Measurements from ENCODE around the gene CADM3.

CADM3 gene

DNA sequence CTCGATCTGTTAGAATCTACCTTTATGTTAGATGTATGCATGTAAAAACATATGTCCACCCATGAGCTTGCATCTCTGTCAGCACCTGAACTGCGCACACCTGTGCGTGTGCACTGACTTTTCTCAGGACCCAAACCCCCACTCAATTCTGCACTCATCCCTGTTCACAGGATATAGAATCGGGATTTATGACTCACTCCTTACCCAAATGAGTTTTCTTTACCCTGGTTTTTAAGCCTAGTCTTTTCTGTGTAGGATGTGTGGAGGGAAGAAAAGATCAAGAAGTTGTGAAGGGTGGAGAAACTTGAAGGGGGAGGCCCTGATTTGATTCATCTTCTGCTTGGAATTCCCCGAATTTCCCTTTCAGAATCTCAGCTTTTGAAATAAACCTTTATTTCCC is 35.7 kb downstream of the CADM3 start:
- DNase-seq (ENCODE audit: low read depth): no peak

DNA sequence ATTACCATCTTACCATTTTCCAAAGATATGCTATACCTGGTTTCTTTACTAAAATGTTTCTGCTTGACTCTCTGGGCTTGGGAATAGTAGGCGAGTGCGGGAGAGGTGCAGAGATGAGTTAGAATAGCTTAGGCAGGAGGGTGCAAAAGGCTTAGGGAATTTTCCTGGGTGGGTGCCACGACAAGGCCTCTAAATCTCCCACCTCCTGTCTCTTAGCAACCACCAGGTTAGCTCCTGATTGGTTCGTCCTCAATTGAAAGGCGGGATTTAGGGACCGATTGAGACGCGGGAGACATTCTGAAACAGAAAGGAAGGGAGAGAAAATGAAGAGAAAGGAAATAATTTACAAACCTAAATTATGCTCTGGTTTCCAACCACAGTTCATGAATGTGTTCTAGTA is 36.4 kb downstream of the CADM3 start:
- DNase-seq (ENCODE audit: low read depth): no peak

DNA sequence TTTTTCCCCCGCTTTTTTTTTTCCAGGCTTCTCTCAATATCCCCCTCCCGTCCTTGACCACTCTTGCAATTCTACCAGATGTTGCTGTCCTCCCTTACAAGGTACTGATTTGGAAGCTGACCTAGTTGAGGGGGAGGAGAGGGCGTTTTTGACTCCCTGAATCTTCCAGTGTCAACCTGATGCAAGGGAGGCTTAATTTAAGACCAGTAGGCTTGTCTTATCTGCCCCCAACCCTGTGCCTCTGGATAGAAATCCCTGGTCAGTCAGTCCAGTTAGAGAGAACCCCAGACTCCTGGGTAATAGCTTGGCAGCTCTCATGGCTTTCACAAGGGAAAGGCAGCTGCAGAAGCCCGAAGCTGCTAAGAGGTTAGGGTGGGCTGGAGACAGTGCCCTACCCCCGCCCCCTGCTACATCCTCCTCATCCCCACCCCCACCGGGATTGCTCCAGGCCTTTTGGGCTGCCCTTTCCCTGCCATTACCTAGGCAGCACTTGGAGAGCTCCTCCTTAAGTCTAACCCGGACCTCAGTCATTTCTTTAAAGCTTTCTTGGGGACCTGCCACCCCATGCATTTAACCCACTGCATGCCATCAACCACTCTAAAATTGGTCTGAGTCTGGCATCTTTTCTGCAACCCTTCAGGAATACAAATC is 36.9 kb downstream of the CADM3 start:
- DNase-seq (ENCODE audit: low read depth): no peak

DNA sequence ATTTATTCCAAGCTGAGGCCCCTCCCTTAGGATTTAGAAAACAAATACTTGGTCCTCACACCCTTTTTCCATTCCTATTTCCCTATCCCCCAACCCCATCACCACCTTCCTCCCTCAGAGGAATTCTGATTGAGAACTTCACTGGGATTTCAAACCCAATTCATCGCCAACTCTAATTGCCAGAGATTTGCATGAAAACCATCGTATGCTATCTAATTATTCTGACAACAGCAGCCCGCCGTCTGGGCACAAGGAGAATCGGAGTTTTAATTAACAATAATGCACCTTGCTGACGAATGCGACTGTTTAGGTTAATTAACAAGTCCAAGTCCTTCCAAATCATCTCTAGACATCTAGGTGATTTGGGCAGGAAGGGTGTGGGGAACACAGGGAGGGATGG is 37.6 kb downstream of the CADM3 start:
- DNase-seq (ENCODE audit: low read depth): no peak

DNA sequence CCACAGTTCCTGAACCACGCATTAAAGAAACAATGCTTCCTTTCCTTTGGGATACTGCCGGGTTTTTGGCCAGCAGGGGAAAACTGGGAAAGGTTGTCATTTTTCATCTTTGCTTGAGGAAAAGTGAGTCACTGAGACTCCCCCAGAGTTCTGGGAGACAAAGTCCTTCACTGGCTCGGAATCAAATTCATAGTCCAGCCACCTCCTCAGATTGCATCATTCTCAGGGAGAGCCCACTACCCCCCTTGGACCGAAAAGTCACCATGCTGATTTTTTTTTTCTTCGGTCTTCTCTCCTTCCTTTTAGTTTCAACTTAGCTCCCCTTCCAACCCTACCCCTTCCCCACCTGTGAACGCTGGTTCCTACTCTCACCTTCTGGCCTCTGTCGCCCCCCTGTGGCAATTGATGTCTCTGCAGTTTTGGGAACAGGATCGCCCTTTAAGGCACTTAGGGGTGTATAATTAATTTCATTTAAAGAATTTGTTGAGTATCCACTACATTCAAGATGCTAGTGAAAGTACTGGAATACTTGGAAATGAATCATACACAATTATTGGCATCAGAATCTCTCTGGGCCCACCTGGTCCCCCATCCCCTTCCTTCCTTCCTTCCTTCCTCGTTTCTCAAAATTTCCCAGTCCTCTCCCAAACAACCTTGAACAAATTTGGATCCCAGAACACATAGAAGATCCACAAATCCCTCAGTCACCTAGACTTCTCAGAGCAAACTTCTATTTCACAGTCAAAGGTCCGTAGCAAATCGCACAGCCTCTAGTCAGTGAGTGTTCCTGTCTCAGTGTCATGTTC is 40.1 kb downstream of the CADM3 start:
- peak; percentile 10 for DNase-seq (ENCODE audit: low read depth)

DNA sequence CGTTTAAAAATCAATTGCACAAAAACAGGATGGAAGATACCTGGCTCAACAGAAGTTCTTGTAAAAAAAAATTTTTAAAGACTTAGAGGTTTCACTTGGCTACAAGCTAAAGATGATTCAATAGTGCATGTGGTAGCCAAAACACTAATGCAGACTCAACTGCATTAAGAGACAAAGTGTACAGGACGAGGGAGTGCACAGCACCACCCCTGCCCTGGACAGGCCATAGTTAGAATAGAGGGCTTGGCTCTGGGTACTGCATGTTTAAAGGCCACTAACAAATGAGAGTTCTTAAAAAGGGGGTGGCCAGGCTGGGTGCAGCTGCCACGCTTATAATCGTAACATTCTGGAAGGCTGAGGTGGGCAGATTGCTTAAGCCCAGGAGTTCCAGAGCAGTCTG is 41.2 kb downstream of the CADM3 start:
- no peak for DNase-seq (ENCODE audit: low read depth)

DNA sequence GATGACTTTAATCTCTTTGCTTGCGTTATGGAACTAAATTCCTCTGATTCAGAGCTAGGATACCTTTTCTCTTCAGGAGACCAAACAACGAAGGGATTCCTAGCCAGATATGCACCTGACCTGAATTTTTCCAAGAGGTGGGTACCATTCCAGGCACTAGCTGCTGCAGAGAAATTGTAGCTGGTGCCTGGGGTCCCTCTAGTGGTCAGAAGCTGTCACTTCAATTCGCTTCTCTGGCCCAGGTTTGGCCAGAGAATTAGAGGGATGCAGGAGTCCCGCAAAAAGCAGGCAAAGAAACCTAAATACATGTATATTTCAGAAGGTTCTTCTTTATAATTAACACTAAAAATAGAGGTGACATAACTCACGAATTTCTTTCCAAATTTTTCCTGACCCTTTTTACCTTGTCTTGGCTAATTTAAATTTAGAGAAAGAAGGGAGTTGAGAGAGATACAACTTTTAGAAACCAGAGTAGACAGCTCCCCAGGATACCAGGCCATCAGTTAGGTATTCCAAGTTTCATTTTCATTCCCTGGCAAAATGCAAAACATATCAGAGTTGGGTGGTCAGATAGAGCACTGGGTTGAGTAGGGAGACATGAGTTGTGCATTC is 42.8 kb downstream of the CADM3 start:
- no peak for DNase-seq (ENCODE audit: low read depth)

DNA sequence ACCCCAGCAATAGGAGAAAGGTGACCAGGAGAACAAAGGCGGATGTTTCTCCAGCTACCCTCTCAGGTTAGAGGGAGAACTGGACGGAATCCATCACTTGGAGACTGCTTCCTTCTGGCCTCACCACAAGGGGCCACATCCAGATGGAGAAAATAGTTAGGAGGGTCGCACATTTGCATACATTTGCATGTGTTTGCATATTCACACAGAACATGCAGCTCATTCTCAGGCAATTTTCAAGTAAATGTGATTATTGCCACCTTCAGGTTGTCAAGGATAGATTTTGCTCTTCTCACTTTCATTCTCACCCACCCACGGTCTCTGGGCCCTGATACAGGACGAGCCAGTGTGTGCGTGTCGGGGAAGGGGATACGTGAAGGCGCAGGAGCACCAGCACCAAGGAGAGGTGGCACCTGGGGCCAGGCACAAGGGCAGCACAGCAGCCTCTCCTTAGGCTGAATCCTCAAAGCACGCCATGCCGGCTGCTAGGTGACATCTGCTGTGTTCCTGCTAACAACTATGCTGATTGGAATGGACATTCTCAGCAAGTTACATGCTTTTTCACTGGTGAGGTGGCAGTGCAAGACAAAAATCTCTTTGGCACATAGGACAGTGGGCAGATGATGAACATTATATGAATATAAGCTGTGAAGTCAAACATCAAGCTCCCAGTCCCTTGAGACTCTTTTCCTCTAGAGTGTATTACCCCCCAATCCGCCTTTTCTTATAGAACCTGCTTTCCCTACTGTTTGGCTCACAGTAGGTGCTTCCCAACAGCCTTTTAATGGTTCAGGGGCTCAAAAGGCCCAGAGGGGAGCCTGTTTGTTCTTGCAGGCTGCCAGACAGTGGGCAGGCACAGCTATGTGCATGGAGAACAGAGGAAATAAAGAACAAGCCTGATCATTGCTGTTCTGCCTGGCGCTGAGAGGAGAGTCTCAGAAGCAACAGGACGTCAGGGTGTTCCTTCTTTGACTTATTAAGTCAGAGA is 47.5 kb downstream of the CADM3 start:
- no peak for DNase-seq (ENCODE audit: low read depth)

DNA sequence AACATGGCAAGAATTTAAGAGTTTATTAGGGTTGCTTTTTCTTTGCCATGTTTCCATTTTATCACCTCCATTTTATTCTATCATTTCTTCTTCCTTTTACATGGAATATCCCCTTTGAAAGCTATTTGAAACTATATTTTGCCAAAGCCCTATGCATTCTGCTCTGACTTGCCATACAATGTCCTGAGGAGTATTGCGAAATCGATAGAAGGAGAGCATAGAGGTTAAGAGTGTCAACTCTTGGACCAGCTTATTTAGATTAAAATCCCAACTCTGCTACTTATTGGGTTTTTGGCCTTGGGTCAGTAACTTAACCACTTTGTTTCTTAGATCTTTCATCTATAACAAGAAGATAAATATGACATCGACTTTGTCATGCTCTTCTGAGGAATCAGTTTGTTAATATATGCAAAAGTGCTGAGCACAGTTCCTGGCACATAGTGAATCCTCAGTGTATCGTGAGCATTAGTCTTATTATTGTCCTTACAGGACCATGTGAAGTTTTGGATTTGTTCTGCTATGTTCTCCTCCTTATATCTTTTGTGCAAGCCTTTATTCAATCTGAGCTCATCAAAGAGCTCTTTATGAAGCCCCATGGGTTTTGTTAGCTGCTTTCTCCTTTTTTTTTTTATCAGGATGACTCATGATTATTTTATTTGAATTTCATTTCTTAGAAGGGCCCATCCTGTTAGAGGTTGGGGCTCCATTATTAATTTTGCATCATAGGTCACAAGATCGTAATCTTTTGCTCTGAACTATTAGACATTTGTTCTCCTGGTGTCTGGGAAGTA is 50.9 kb downstream of the CADM3 start:
- no peak for DNase-seq (ENCODE audit: low read depth)

DNA sequence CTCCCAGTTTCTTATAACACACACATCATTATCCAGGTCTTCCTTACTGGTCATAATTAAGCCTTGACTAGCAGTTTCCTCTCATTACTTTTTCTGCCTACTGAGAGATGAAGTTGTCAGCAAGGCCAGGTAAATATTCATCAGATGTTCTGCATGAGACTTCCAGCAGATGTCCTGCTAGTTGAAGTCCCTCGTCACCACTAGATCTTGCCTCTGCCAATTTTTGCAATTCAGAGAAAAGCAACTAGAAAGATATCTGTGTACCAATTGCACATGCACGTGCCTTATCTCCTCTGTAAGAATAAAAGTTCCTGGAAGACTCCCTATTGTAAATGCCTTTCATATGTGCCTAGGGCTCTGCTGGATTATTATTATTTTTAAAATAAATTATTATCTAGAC is 51.6 kb downstream of the CADM3 start:
- DNase-seq (ENCODE audit: low read depth): no peak

DNA sequence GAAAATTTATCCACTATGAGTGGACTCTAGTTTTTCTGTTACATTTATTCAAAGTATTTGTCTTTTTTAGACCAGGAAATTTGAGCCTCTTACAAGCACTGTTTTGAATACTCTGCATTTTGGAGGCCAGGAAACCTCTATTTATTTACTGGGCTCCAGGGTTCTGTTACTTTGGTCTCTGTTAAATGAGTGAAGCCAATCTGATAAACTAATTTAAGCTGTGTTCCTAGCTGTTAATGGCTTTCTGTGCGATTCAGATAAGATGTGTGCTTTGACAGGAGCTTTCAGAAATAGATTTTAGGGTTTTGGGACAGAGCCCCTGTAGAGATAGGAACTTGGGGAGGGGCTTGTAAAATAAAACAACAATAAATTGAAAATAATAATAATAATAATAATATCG is 57.1 kb downstream of the CADM3 start:
- no peak for DNase-seq (ENCODE audit: low read depth)

DNA sequence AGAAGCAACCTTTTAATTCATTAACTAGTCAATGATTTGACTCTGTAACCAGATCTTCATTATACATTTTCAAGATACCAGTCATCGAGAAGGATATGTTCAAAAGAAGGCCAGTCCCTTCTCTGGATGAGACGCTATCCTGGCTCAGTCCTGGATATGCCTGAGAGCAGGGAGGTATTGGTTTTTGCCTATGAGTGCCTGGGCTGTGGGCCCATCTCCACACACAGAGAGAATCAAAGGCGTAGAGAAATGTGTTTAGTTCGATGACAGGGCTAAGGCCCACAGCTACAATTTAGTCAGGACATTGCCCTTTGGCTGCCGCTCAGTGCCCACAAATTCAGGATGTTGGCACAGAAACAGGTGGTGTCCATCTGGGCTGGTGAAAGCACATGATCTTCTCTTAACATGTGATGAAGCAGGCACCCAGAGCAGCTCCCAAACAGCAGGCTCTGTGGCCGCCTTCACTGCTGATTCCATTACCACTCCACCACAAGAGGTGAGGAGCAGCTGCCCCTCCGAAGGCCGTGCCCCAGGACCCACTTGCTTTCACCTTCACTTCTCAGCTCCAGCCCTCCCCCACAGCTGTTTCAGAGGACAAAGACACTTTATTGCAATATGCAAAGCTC is 58.0 kb downstream of the CADM3 start:
- no peak for DNase-seq (ENCODE audit: low read depth)

DNA sequence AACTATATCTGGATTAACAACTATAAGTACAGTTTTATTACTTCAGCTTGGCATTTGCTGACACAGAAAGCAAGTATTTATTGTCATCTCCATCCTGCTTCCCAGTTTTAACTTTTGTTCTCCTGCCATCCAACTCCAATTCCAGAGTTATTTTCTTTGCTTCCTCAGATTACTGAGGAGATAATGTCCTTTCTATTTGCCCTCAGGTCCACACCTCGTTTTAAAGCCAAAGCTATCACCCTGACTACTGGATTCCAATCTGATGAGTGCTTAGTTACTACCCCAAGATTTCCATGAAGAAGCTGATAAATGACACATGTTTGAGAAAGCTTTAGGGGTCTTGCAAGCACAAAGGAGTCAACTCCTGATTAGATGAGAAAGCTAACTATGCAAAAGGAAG is 58.5 kb downstream of the CADM3 start:
- no peak for DNase-seq (ENCODE audit: low read depth)

DNA sequence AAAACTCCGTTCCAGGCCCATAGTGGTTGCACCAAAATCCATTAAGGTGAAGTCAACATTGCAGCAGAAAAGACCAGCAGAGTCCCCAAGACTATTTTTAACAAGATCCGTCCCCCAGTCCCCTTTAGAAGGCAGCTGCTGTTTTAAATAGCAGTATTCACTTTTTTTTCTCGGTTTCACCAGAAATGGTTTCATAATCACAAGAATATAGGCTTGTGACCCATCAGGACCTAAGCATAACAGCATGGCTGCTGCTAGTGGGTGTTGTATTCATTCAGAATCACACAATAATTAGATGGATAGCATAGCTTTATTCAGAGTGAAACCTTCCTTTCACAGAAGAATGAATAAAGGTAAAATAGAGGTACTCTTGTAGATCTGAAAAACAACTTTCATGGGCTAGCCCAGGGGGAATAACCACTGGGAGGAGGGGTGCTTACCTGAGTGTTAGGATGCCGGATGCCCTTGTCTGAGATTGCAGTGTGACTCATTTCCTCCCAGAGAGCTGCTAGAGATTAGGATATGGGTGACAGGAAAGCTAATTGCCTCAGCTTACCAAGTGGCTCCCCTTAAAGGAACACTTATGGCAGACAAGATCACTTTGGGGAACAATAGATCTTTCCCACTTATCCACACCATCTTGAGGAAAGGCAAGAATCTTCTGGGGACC is 68.3 kb downstream of the CADM3 start:
- no peak for DNase-seq (ENCODE audit: low read depth)

DNA sequence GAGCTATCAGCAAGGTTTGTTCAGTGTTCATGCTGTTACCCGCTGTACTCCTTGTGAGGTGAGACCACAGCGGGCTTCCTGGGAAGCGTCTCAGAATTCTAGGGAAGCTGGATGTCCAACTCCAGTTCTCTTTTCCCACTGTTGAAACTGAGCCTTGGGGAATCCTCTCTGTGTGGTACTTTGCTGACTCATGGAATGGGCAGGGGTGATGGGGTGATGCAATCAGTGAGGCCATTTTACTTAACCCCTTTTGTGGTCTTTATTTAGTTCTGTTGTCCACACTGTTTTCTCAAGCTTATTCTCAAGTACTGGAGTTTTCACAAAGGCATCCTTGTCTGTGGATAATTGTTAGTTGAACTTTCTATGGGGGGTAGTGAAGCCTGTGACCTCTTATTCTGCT is 75.9 kb downstream of the CADM3 start:
- DNase-seq (ENCODE audit: low read depth): no peak

DNA sequence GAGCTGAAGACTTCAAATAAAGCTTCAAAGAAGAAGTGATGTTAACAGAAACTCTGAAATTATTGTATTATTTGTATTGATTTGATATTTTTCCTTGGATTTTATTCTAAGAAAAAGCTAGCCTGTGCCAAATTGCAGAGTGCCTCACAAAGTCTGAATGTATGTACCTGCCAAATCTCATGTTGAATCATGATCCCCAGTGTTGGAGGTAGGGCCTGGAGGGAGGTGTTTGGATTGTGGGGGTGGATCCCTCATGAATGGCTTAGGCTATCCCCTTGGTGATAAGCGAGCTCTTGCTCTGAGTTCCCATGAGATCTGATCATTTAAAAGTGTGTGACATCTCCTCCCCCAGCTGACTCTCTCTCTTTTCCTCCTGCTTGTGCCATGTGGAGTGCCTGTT is 76.9 kb downstream of the CADM3 start:
- no peak for DNase-seq (ENCODE audit: low read depth)

DNA sequence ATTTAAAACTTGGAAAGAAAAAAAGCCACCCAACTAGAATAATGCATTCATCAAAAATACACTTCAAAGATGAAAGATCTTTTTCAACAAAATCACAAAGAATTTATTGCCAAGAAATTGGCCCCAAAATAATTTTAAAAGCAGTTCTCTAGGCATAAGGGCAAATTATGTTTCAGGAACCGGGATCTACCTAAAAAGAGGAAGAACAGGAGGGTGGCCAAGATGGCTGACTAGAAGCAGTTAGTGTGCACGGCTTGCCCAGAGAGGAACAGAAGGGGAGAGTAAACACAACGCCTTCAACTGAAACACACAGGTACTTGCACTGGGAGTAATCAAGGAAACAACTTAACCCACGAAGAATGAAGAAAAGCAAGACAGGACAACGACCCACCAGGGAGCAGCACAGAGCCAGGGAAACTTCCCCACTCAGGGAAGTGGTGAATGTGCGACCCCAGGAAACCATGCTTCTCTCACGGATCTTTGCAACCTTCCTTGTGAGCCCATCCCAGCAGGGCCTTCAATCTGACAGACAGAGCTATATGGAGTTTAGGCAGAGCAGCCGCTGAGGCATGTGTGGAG is 79.3 kb downstream of the CADM3 start:
- DNase-seq (ENCODE audit: low read depth): no peak

Measured in stimulated activated CD8-positive, alpha-beta memory T cell treated with anti-CD3 and anti-CD28 coated beads, Interleukin-15, amount 100 ng/mL, for 24 hours (primary cell).